Measurements from ENCODE around the gene MRPL48. TPM values are rescaled to one million over a fixed set of nuclear protein-coding genes. Genes with fewer than 3 reads are reported as not detected.

Gene MRPL48
- polyA plus RNA-seq, 1 of the 3 experiments (the other 2 are of a cell fraction): 29.2 TPM

- Histone ChIP-seq H3K4me2 (no peak overlapping the region), H3F3A (replicated peaks; ENCODE audit: insufficient read depth) (peaks cover 3% of the 10 kb centered on the region), H3K27me3 (ENCODE audit: insufficient read depth) (no peaks in the 10 kb centered on the region), H3K79me2 (ENCODE audit: insufficient read depth) (no peaks in the 10 kb centered on the region), H3K9me3 (no peaks in the 10 kb centered on the region), H3K4me1 (ENCODE audit: control insufficient read depth in 1 of 2, insufficient read depth in 2 of 2, low read depth in 1 of 2, low read length in 1 of 2) (peaks cover 0 to 2% of the 10 kb centered on the region in 2 experiments; a peak in 1 of 4 replicates), H3K9ac (no peak overlapping the region), H3K36me3 (replicated peaks in 1 of 2; ENCODE audit: control insufficient read depth in 1 of 2, insufficient read depth in 2 of 2, low read length in 1 of 2) (no peaks in the 10 kb centered on the region), H2AFZ (ENCODE audit: low read depth) (no peak overlapping the region), H4K20me1 (ENCODE audit: insufficient read depth) (no peaks in the 10 kb centered on the region), H3K4me3 (ENCODE audit: low read depth in 2 of 2, low read length in 1 of 2) (no peak overlapping the region), H3K9me2 (no peaks in the 10 kb centered on the region), H3K27ac (ENCODE audit: low read depth in 2 of 2, low read length in 1 of 2) (no peak overlapping the region)
- DNase-seq: no peak
- WGBS (ENCODE audit: low lambda C conversion rate): 98% methylated on average over 2 of the region's 2 CpGs
- CTCF ChIA-PET: no interaction called here
- POLR2A ChIA-PET: no interaction called here
- TF ChIP-seq JUND (IDR thresholded peaks at IDR 0.05) (no peak), MAX (IDR thresholded peaks at IDR 0.05; ENCODE audit: low read depth) (no peak), MXI1 (IDR thresholded peaks at IDR 0.05; ENCODE audit: low read depth, low read length) (no peak), SIN3A (IDR thresholded peaks at IDR 0.05; ENCODE audit: borderline replicate concordance, low read depth, low read length) (no peak), GATA2 (CRISPR knock-in tag; IDR thresholded peaks at IDR 0.05) (no peak), RXRA (IDR thresholded peaks at IDR 0.05; ENCODE audit: borderline replicate concordance, low read depth) (no peak)
Observed at GRCh38 chr11:73859671-73860070, 72.0 kb downstream of the MRPL48 start.

- no peaks in the 10 kb centered on the region for H3K9me2 ChIP-seq
- no peak for DNase-seq
- 65% methylated on average over 2 of the region's 2 CpGs for WGBS (ENCODE audit: low lambda C conversion rate)
- H3K9me3 ChIP-seq: no peaks in the 10 kb centered on the region
- H3K9ac ChIP-seq: no peak overlapping the region
- ChIA-PET POLR2A (no interaction called here), CTCF (no interaction called here)
- H2AFZ ChIP-seq (ENCODE audit: low read depth): no peak overlapping the region
- H3K4me3 ChIP-seq (ENCODE audit: low read depth in 2 of 2, low read length in 1 of 2): no peak overlapping the region
- no peak for TF ChIP-seq USF1 (IDR thresholded peaks at IDR 0.05; ENCODE audit: borderline replicate concordance, low read depth)
- TF ChIP-seq TEAD4 (IDR thresholded peaks at IDR 0.05; ENCODE audit: borderline replicate concordance, insufficient read depth): no peak
- no peak for TF ChIP-seq MEF2A (IDR thresholded peaks at IDR 0.05; ENCODE audit: borderline replicate concordance, low read depth)
- TF ChIP-seq RFX5 (IDR thresholded peaks at IDR 0.05; ENCODE audit: low read length): no peak
- no peak for TF ChIP-seq IRF3 (IDR thresholded peaks at IDR 0.05; ENCODE audit: low read depth, low read length)
- peaks cover 0 to 2% of the 10 kb centered on the region in 2 experiments; a peak in 1 of 4 replicates for H3K4me1 ChIP-seq (ENCODE audit: control insufficient read depth in 1 of 2, insufficient read depth in 2 of 2, low read depth in 1 of 2, low read length in 1 of 2)
- no peaks in the 10 kb centered on the region for H3K79me2 ChIP-seq (ENCODE audit: insufficient read depth)
- H3K27me3 ChIP-seq (ENCODE audit: insufficient read depth): no peaks in the 10 kb centered on the region
- H4K20me1 ChIP-seq (ENCODE audit: insufficient read depth): no peaks in the 10 kb centered on the region
- no peak overlapping the region for H3K4me2 ChIP-seq
- H3K36me3 ChIP-seq (replicated peaks in 1 of 2; ENCODE audit: control insufficient read depth in 1 of 2, insufficient read depth in 2 of 2, low read length in 1 of 2): no peaks in the 10 kb centered on the region
- no peak overlapping the region for H3K27ac ChIP-seq (ENCODE audit: low read depth in 2 of 2, low read length in 1 of 2)
- peaks cover 3% of the 10 kb centered on the region for H3F3A ChIP-seq (replicated peaks; ENCODE audit: insufficient read depth)
Observed at GRCh38 chr11:73860202-73860601, 72.5 kb downstream of the MRPL48 start.
